ENCODE measurements around the gene CUEDC1. TPM values are rescaled to one million over a fixed set of nuclear protein-coding genes. Genes with fewer than 3 reads are reported as not detected.
A peak's percentile ranks its signal among the peaks of the same experiment; 100 is the strongest.

The CUEDC1 gene
- total RNA-seq, 2 experiments from 2014 or later: 0.29 to 0.40 TPM

DNA sequence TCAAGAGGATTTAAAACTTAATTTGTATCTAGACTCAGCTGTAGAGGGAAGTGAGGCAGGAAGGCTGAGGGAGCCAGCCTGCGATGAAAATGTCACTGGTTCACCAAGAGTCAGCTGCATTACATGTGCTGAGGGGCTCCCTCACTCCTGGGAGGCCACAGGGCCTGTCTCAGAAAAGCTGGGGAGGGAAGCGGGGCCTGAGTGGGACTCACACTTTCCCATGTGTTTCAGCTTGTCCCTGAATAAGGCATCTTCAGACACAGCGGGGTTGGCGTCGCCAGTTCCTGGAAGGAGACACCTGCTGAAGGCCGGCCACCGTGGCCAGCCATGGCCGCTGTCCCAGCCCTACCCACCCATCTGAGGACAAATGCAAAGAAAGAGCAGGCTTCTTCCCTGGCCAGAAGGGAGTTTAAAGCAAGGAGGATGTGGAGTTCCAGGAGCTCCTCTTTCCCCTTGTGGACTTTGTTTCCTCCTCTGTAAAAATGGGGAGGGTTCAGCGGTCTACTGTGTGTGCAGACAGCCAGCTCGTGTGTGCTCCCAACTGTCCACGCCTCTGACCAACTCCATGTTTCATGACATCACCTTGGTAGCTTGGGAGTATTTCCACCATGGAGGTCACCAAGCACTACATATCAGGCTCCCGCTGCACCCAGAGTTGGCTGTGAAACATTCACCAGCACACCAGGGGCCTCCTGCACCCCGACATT is 86.1 kb downstream of the CUEDC1 start:
- no peak overlapping the region for H3K4me3 Mint-ChIP-seq
- POLR2A ChIA-PET: interaction anchor here (0.9 to 1.5 kb wide), 6 partner anchors 16 to 138 kb away, joined by 3 to 4 read pairs (median 4); partner anchors contain the start of gene SRSF1
- H3K27ac Mint-ChIP-seq: no peak overlapping the region
- DNase-seq (no peak), ATAC-seq (no peak)
- peaks cover 22% of the 10 kb centered on the region for H3K4me1 Mint-ChIP-seq (ENCODE audit: low read depth)
- CTCF ChIA-PET: interaction anchor here (1.4 to 6.7 kb wide), 2 partner anchors 9 to 11 kb away, joined by 4 to 44 read pairs; no protein-coding TSS in a partner anchor
- H3K27me3 Mint-ChIP-seq: peaks cover 18% of the 10 kb centered on the region
- TF ChIP-seq, protein P1, sequence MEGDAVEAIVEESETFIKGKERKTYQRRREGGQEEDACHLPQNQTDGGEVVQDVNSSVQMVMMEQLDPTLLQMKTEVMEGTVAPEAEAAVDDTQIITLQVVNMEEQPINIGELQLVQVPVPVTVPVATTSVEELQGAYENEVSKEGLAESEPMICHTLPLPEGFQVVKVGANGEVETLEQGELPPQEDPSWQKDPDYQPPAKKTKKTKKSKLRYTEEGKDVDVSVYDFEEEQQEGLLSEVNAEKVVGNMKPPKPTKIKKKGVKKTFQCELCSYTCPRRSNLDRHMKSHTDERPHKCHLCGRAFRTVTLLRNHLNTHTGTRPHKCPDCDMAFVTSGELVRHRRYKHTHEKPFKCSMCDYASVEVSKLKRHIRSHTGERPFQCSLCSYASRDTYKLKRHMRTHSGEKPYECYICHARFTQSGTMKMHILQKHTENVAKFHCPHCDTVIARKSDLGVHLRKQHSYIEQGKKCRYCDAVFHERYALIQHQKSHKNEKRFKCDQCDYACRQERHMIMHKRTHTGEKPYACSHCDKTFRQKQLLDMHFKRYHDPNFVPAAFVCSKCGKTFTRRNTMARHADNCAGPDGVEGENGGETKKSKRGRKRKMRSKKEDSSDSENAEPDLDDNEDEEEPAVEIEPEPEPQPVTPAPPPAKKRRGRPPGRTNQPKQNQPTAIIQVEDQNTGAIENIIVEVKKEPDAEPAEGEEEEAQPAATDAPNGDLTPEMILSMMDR (IDR thresholded peaks at IDR 0.05): no peak
- intact Hi-C loops (cut with micrococcal nuclease): no loop called here
- H3K36me3 Mint-ChIP-seq (ENCODE audit: low read depth): no peaks in the 10 kb centered on the region
- no peaks in the 10 kb centered on the region for H3K9me3 Mint-ChIP-seq

DNA sequence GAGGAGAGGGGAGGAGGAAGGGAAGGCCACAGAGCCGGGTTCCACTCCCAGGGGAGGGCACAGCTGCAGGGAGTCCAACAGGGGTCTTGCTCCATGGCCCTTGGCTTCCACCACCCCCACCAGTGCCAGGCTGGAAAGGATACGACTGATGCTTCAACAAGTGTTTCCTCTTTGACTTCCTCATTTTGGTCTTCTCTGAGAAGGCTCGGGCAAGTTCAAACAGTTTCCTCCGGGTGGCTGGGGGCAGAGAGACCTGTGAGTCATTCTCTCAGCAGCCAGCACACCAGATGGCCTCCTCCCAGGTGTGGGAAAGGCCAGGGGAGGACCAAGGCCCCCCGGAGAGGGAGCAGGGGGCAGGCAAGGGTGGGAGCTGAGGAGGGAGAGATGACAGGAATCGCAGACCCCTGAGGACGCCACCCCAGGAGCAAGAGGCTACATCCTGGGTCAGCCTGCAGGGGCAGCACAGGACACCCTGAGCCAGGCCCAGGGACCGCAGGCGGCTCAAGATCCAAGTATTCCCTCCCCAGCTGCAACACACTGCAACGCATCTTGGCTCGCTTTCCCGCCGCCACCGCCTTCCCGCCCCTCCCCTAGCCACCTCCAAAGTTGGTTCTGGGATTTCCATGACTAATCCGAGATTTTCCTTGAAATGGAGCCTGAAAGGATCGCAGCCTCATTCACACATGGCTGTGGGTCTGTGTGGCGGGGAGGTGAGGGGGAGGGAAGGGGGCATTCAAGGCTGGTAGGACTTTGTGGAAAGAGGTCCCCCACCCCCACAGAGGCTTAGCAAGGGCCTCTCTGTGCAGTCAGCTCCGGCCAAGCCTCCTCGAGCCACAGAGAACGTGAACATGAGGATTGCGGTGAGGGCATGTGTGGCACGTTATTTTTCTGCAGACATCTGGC is 87.0 kb downstream of the CUEDC1 start:
- TF ChIP-seq, protein P1 (IDR thresholded peaks at IDR 0.05): peak; percentile 23
- no peaks in the 10 kb centered on the region for H3K36me3 Mint-ChIP-seq (ENCODE audit: low read depth)
- peak; percentile 92 for ATAC-seq
- H3K4me1 Mint-ChIP-seq (ENCODE audit: low read depth): peaks cover 16% of the 10 kb centered on the region
- no peak overlapping the region for H3K4me3 Mint-ChIP-seq
- peak overlapping the region; percentile 73 for H3K27ac Mint-ChIP-seq
- H3K9me3 Mint-ChIP-seq: no peaks in the 10 kb centered on the region
- DNase-seq: peak; percentile 70
- POLR2A ChIA-PET: interaction anchor here (0.9 to 1.5 kb wide), 6 partner anchors 15 to 139 kb away, joined by 3 to 4 read pairs (median 4); partner anchors contain the start of gene SRSF1
- peaks cover 12% of the 10 kb centered on the region for H3K27me3 Mint-ChIP-seq
- intact Hi-C loops (cut with micrococcal nuclease): no loop called here
- CTCF ChIA-PET: interaction anchor here (1.1 to 6.7 kb wide), 2 partner anchors 10 to 25 kb away, joined by 5 to 44 read pairs; no protein-coding TSS in a partner anchor

DNA sequence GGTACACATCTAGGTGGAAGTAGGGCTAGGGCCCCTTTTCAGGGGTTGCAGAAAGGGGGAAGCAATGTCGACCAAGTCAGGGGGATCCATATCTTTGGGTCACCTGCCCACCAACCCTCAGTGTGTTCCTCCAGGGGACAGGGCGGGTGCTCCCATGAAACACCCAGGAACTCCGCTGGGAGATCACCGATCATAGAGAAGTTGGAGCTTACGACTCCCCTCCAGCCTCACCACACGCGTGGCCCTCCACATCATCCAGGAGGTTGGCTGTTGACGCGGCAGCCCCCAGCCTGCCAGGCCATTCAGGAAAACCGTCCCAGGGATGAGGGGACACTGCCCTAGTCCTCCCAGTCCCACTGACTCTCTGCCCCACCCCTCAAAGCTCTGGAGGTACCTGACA is 88.1 kb downstream of the CUEDC1 start:
- no peak for ATAC-seq
- no peak overlapping the region for H3K27ac Mint-ChIP-seq
- ChIA-PET POLR2A (interaction anchor here (0.6 to 1.4 kb wide), 3 partner anchors 14 to 123 kb away, joined by 3 to 5 read pairs (median 3); no protein-coding TSS in a partner anchor), CTCF (interaction anchor here (0.6 to 6.7 kb wide), 6 partner anchors 9 to 245 kb away, joined by 3 to 44 read pairs (median 4); no protein-coding TSS in a partner anchor)
- no peaks in the 10 kb centered on the region for H3K36me3 Mint-ChIP-seq (ENCODE audit: low read depth)
- H3K9me3 Mint-ChIP-seq: no peaks in the 10 kb centered on the region
- H3K4me1 Mint-ChIP-seq (ENCODE audit: low read depth): peaks cover 17% of the 10 kb centered on the region
- H3K4me3 Mint-ChIP-seq: no peak overlapping the region
- TF ChIP-seq, protein P1 (IDR thresholded peaks at IDR 0.05): no peak
- H3K27me3 Mint-ChIP-seq: peaks cover 17% of the 10 kb centered on the region
- DNase-seq: no peak
- intact Hi-C loops (cut with micrococcal nuclease): no loop called here

DNA sequence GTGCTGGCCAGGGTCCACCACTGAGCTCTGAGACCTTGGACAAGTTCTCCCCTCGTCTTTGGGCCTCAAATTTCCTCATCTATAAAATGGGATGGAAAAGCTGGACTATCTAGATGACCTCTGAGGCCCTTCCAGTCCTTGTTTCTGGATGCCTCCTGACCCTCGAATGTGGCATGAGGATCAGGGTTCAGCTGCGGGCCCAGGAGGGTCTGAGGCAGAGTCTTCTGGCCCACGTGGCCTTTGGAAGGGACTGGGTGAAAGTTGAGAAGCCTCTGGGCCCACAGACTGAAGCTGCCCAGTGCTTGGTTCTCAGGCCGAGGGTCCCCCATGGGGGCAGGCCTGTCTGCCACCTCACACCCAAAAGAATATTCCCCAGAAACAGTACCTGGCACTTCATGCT is 88.5 kb downstream of the CUEDC1 start:
- no peak overlapping the region for H3K4me3 Mint-ChIP-seq
- peaks cover 16% of the 10 kb centered on the region for H3K27me3 Mint-ChIP-seq
- no peaks in the 10 kb centered on the region for H3K36me3 Mint-ChIP-seq (ENCODE audit: low read depth)
- TF ChIP-seq, protein P1 (IDR thresholded peaks at IDR 0.05): no peak
- no peak overlapping the region for H3K27ac Mint-ChIP-seq
- no peak for DNase-seq
- no peaks in the 10 kb centered on the region for H3K9me3 Mint-ChIP-seq
- ChIA-PET POLR2A (interaction anchor here (0.6 to 1.4 kb wide), 2 partner anchors 14 to 123 kb away, joined by 3 to 5 read pairs; no protein-coding TSS in a partner anchor), CTCF (interaction anchor here (0.6 to 6.7 kb wide), 5 partner anchors 9 to 245 kb away, joined by 3 to 44 read pairs (median 4); no protein-coding TSS in a partner anchor)
- H3K4me1 Mint-ChIP-seq (ENCODE audit: low read depth): peaks cover 19% of the 10 kb centered on the region
- intact Hi-C loops (cut with micrococcal nuclease): no loop called here
- no peak for ATAC-seq
